MCF 10A (cell line): Measurements from ENCODE around the gene ERN2. TPM values are rescaled to one million over a fixed set of nuclear protein-coding genes. Genes with fewer than 3 reads are reported as not detected.

Experiments used
- BruUV-seq: library from RNA; stranded (reverse); fragments of 400-500 nt; replicated peaks from 2 replicates; lab custom pipeline; 2021; lab: Mats Ljungman, UMichigan
- CTCF ChIA-PET: fragments of 300-600 bp; sonication (Branson Sonifier 250); formaldehyde crosslinking; extraction: SDS; loops from one replicate; lab custom pipeline; 2021; ENCODE audit warnings: antibody characterized with exemption, inconsistent platforms; lab: Yijun Ruan, JAX
- POLR2A ChIA-PET: fragments of 300-600, 350-650 bp; sonication (Branson Sonifier 250); formaldehyde crosslinking; extraction: SDS; loops from one replicate; lab custom pipeline; 2020; ENCODE audit warnings: antibody characterized with exemption, inconsistent platforms; lab: Yijun Ruan, JAX
- DNase-seq: peaks from one replicate; pipeline ENCODE4 v3.0.0-alpha.2; 2018; ENCODE audit not compliant: unreplicated experiment
- H3K27ac Mint-ChIP-seq: one replicate; pipeline ENCODE4 v1.8.0; 2022; ENCODE audit warnings: mild to moderate bottlenecking, low read depth, mixed read lengths; ENCODE audit not compliant: unreplicated experiment
- H3K27me3 Mint-ChIP-seq: one replicate; pipeline ENCODE4 v1.8.0; 2022; ENCODE audit warnings: mixed read lengths; ENCODE audit not compliant: insufficient read depth, unreplicated experiment
- H3K36me3 Mint-ChIP-seq: one replicate; pipeline ENCODE4 v1.8.0; 2022; ENCODE audit warnings: mild to moderate bottlenecking, moderate library complexity, mixed read lengths; ENCODE audit not compliant: insufficient read depth, unreplicated experiment
- H3K4me1 Mint-ChIP-seq: one replicate; pipeline ENCODE4 v1.8.0; 2022; ENCODE audit warnings: mixed read lengths; ENCODE audit not compliant: insufficient read depth, unreplicated experiment
- H3K4me3 Mint-ChIP-seq: one replicate; pipeline ENCODE4 v1.8.0; 2022; ENCODE audit warnings: mild to moderate bottlenecking, moderate library complexity, mixed read lengths; ENCODE audit not compliant: unreplicated experiment
- H3K9me3 Mint-ChIP-seq: one replicate; pipeline ENCODE4 v1.8.0; 2022; ENCODE audit warnings: mixed read lengths; ENCODE audit not compliant: unreplicated experiment
- CTCF ChIP-seq: fragments of 200-600 bp; IDR thresholded peaks from one replicate; pipeline ENCODE4 v1.8.0; 2022; ENCODE audit warnings: antibody characterized with exemption, mild to moderate bottlenecking; ENCODE audit not compliant: unreplicated experiment
- intact Hi-C: fragments of 100-400 bp; cut with micrococcal nuclease; formaldehyde crosslinking; loops from 2 replicates; pipeline ENCODE4 v1.14.1; 2022
- total RNA-seq: library from RNA; stranded (reverse); gene quantifications from 2 replicates; pipeline ENCODE4 v1.2.3, GENCODE V29; 2022

The ERN2 gene
- total RNA-seq, 1 experiment from 2014 or later: not detected

DNA sequence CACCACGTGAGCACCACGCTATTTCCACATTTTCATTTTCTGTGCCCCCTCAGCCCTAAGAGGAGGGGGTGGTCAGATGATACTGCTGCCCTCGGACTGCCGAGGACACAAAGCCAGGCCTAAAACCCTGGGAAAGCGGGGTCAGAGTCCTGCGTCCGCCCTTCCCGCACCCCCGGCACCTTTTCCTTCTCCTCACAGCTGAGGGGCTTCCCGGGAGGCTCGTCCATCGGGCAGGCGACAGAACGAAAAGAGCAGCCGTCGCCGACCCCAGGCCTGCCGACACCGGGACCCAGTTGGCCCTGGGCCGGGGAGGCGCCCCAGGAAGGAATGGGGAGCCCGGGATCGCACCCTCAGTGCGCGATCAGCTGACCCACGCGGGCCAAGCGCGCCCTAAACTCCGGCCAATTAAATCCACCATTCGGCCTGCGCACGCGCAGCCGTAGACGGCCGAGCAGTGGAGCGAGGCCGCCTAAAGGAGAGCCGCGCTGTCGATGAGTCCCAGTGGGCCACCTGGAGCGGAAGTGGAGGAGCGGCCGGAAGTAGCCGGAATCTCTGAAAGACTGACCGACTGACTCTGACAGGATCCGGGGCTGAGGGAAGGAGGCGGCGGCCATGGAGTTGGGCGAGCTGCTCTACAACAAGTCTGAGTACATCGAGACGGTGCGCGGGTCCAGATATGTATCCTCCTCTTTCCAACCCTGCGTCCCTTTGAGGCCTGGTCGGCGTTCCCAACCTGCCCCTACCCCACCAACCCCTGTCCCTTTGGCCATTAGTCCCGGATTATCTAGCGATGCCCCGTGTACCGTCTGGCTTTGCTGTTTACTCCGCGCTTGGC is 71.9 kb downstream of the ERN2 start, which contains the start of the genes DCTN5 and PALB2:
DCTN5 (plus strand) TSS at position 536 of the 835 bp plus-strand sequence; CDS start at position 613, 77 bp downstream.
PALB2 (minus strand) TSS at position 380 of the 835 bp plus-strand sequence; CDS start at position 227, 153 bp downstream.
- intact Hi-C loops: no loop called here
- BruUV-seq: no TSS peak
- no peaks in the 10 kb centered on the region for H3K27me3 Mint-ChIP-seq
- peaks cover 12% of the 10 kb centered on the region for H3K4me1 Mint-ChIP-seq
- no peaks in the 10 kb centered on the region for H3K9me3 Mint-ChIP-seq
- POLR2A ChIA-PET: interaction anchor here (0.6 to 3.4 kb wide), 34 partner anchors 8 to 1979 kb away, joined by 3 to 24 read pairs (median 4); partner anchors contain the start of genes EARS2, NDUFAB1, PLK1 and UBFD1
- peak; percentile 95 for DNase-seq
- TF ChIP-seq CTCF: no peak
- CTCF ChIA-PET: interaction anchor here (0.5 to 1.4 kb wide), 8 partner anchors 15 to 1991 kb away, joined by 3 to 7 read pairs (median 3); no protein-coding TSS in a partner anchor
- peaks cover 71% of the 10 kb centered on the region for H3K36me3 Mint-ChIP-seq
- H3K27ac Mint-ChIP-seq: peak within 1 kb of the TSS; percentile 91
- peak within 1 kb of the TSS; percentile 91 for H3K4me3 Mint-ChIP-seq

GRCh38 chr16:23640615-23640930 is 72.4 kb downstream of the ERN2 start:
- intact Hi-C loops: no loop called here
- peaks cover 12% of the 10 kb centered on the region for H3K4me1 Mint-ChIP-seq
- H3K4me3 Mint-ChIP-seq: peak overlapping the region; percentile 91
- no peak for TF ChIP-seq CTCF
- peaks cover 71% of the 10 kb centered on the region for H3K36me3 Mint-ChIP-seq
- ChIA-PET POLR2A (interaction anchor here (0.6 to 3.4 kb wide), 22 partner anchors 10 to 1978 kb away, joined by 3 to 24 read pairs (median 4); partner anchors contain the start of genes EARS2, NDUFAB1, PLK1 and UBFD1), CTCF (interaction anchor here (0.5 to 1.4 kb wide), 7 partner anchors 14 to 1990 kb away, joined by 3 to 7 read pairs (median 3); no protein-coding TSS in a partner anchor)
- DNase-seq: peak; percentile 0
- H3K27me3 Mint-ChIP-seq: no peaks in the 10 kb centered on the region
- H3K27ac Mint-ChIP-seq: peak overlapping the region; percentile 91
- H3K9me3 Mint-ChIP-seq: no peaks in the 10 kb centered on the region
- BruUV-seq: no TSS peak

Other genes starting within 250 kb of the ERN2 start
- 22.2 and 40.9 TPM in 2 replicates for gene GGA2, start 202.7 kb downstream of the ERN2 start, total RNA-seq
- gene EARS2, start 155.9 kb downstream of the ERN2 start, total RNA-seq: 24.4 and 32.8 TPM in 2 replicates
- gene UBFD1, start 155.5 kb downstream of the ERN2 start, total RNA-seq: 49.1 and 50.8 TPM in 2 replicates
- gene NDUFAB1, start 116.9 kb downstream of the ERN2 start, total RNA-seq: 98.3 and 112 TPM in 2 replicates
- 13.7 and 20.8 TPM in 2 replicates for gene PALB2, start 71.9 kb downstream of the ERN2 start, total RNA-seq
- gene DCTN5, start 71.8 kb downstream of the ERN2 start, total RNA-seq: 66.6 and 84.8 TPM in 2 replicates
- gene PLK1, start 34.3 kb downstream of the ERN2 start, total RNA-seq: 50.7 and 74.8 TPM in 2 replicates
- gene CHP2, start 41.8 kb upstream of the ERN2 start, total RNA-seq: not detected in 2 replicates
- gene PRKCB, start 122.8 kb upstream of the ERN2 start, total RNA-seq: not detected in 2 replicates